Ishikawa (cell line): ENCODE data around the gene PHKG2.

Experiments
- CEBPB ChIP-seq: IDR thresholded peaks from 2 replicates; pipeline ENCODE4 v1.6.1; 2012
- CREB1 ChIP-seq: IDR thresholded peaks from 2 replicates; pipeline ENCODE4 v1.6.1; 2012; ENCODE audit warnings: low read depth
- EGR1 ChIP-seq: IDR thresholded peaks from 2 replicates; pipeline ENCODE4 v1.6.1; 2012
- EP300 ChIP-seq: IDR thresholded peaks from 2 replicates; pipeline ENCODE4 v1.6.1; 2012; ENCODE audit warnings: borderline replicate concordance
- FOXM1 ChIP-seq: IDR thresholded peaks from 2 replicates; pipeline ENCODE4 v1.6.1; 2012; ENCODE audit warnings: low read depth, borderline replicate concordance
- NFIC ChIP-seq: IDR thresholded peaks from 2 replicates; pipeline ENCODE4 v1.6.1; 2012
- RAD21 ChIP-seq: IDR thresholded peaks from 2 replicates; pipeline ENCODE4 v1.6.1; 2012; ENCODE audit warnings: low read depth
- TAF1 ChIP-seq: IDR thresholded peaks from 2 replicates; pipeline ENCODE4 v1.6.1; 2012; ENCODE audit warnings: low read depth, mild to moderate bottlenecking
- TCF12 ChIP-seq: IDR thresholded peaks from 2 replicates; pipeline ENCODE4 v1.6.1; 2012; ENCODE audit warnings: low read depth
- TEAD4 ChIP-seq: IDR thresholded peaks from 2 replicates; pipeline ENCODE4 v1.6.1; 2012
- YY1 ChIP-seq: IDR thresholded peaks from 2 replicates; pipeline ENCODE4 v1.6.1; 2012; ENCODE audit warnings: low read depth
- ZBTB7A ChIP-seq: IDR thresholded peaks from 2 replicates; pipeline ENCODE4 v1.6.1; 2012; ENCODE audit warnings: low read depth
- TF ChIP-seq, protein P1 (sequence below): IDR thresholded peaks from 2 replicates; pipeline ENCODE4 v1.6.1; 2012
- TF ChIP-seq, protein P2 (sequence below): IDR thresholded peaks from 2 replicates; pipeline ENCODE4 v1.6.1; 2012; ENCODE audit warnings: low read depth, mild to moderate bottlenecking
- TF ChIP-seq, protein P3 (sequence below): IDR thresholded peaks from 2 replicates; pipeline ENCODE4 v1.6.1; 2012

PHKG2 gene

DNA sequence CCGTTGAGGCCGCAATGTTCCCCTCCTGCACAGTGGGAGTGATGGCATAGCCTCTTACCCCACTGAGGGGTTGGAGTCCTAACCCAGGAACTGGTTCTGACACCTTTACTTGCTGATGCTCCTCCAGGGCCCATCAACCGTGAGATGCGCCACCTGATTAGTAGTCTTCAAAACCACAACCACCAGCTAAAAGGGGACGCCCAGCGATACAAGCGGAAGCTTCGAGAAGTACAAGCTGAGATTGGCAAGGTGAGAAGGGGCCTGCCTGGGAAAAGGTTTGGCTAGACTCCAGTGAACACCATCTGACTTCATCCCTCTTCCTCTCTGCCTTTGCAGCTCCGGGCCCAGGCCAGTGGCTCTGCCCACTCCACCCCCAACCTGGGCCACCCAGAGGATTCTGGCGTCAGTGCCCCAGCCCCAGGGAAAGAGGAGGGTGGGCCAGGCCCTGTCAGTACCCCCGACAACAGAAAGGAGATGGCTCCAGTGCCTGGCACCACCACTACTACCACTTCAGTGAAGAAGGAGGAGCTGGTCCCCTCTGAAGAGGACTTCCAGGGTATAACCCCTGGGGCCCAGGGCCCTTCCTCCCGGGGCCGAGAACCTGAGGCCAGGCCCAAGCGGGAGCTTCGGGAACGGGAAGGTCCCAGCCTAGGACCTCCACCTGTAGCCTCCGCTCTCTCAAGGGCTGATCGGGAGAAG lies 19.7 kb downstream of the PHKG2 start:
- TF ChIP-seq NFIC (no peak), EP300 (no peak), CEBPB (no peak), FOXM1 (no peak), CREB1 (no peak), TAF1 (no peak), ZBTB7A (no peak), RAD21 (no peak), TCF12 (no peak), EGR1 (no peak), YY1 (no peak), TEAD4 (no peak)
- TF ChIP-seq, protein P1, sequence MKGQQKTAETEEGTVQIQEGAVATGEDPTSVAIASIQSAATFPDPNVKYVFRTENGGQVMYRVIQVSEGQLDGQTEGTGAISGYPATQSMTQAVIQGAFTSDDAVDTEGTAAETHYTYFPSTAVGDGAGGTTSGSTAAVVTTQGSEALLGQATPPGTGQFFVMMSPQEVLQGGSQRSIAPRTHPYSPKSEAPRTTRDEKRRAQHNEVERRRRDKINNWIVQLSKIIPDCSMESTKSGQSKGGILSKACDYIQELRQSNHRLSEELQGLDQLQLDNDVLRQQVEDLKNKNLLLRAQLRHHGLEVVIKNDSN = no peak
- TF ChIP-seq, protein P2, sequence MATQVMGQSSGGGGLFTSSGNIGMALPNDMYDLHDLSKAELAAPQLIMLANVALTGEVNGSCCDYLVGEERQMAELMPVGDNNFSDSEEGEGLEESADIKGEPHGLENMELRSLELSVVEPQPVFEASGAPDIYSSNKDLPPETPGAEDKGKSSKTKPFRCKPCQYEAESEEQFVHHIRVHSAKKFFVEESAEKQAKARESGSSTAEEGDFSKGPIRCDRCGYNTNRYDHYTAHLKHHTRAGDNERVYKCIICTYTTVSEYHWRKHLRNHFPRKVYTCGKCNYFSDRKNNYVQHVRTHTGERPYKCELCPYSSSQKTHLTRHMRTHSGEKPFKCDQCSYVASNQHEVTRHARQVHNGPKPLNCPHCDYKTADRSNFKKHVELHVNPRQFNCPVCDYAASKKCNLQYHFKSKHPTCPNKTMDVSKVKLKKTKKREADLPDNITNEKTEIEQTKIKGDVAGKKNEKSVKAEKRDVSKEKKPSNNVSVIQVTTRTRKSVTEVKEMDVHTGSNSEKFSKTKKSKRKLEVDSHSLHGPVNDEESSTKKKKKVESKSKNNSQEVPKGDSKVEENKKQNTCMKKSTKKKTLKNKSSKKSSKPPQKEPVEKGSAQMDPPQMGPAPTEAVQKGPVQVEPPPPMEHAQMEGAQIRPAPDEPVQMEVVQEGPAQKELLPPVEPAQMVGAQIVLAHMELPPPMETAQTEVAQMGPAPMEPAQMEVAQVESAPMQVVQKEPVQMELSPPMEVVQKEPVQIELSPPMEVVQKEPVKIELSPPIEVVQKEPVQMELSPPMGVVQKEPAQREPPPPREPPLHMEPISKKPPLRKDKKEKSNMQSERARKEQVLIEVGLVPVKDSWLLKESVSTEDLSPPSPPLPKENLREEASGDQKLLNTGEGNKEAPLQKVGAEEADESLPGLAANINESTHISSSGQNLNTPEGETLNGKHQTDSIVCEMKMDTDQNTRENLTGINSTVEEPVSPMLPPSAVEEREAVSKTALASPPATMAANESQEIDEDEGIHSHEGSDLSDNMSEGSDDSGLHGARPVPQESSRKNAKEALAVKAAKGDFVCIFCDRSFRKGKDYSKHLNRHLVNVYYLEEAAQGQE = no peak
- TF ChIP-seq, protein P3, sequence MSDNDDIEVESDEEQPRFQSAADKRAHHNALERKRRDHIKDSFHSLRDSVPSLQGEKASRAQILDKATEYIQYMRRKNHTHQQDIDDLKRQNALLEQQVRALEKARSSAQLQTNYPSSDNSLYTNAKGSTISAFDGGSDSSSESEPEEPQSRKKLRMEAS = no peak

DNA sequence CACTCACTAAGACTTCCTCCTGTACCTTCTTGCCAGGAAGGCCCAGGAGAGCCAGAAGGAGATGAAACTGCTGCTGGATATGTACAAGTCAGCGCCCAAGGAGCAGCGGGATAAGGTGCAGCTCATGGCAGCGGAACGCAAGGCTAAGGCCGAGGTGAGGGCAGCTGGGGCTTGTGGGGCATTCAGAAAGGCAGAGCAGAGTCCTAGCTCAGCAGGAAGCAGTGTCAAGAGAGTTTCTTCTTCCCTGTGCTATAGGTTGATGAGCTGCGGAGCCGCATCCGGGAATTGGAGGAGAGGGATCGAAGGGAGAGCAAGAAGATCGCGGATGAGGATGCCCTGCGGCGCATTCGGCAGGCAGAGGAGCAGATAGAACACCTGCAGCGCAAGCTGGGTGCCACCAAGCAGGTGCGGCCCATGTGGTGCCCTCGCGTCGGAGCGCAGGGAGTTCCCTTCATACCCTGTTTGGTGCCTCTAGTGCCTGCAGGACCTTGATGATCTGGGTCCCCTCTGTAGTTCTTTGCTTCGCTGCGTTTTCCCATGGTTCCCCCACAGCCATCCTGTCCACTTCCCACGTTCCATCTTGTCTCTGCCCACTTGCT lies 20.5 kb downstream of the PHKG2 start:
- TF ChIP-seq NFIC (no peak), YY1 (no peak), CREB1 (no peak), FOXM1 (no peak), TEAD4 (no peak), EP300 (no peak), RAD21 (no peak), TCF12 (no peak), EGR1 (no peak), CEBPB (no peak), TAF1 (no peak), ZBTB7A (no peak)
- TF ChIP-seq, protein P3 = no peak
- TF ChIP-seq, protein P2 = no peak
- TF ChIP-seq, protein P1 = no peak

DNA sequence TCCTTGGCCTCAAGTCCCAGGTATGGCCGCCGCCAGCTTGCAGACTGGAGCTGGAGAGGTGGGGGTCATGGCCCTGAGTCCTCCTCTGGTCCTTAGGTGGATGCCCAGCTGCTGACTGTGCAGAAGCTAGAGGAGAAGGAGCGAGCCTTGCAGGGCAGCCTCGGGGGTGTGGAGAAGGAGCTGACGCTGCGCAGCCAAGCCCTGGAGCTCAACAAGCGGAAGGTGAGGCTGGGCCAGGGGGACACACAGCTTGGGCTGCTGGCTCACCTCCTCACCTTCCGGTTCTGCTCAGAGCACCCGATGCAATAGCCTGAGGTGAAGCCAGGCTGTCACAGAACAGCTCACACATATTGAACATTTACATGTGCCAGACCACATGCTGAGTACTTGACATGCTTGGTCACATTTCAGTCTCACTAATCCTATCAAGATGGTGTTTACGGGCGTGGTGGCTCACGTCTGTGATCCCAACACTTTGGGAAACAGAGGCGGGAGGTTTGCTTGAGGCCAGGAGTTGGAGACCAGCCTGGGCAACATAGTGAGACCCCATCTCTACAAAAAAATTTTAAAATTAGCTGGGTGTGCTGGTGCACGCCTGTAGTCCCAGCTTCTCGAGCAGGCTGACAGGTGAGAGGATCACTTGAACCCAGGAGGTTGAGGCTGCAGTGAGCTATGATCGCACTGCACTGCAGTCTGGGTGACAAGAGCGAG lies 21.3 kb downstream of the PHKG2 start:
- TF ChIP-seq NFIC = no peak
- TF ChIP-seq YY1 = no peak
- TF ChIP-seq, protein P1 = no peak
- TF ChIP-seq ZBTB7A = no peak
- TF ChIP-seq TEAD4 = no peak
- no peak for TF ChIP-seq TCF12
- no peak for TF ChIP-seq TAF1
- TF ChIP-seq, protein P3 = no peak

DNA sequence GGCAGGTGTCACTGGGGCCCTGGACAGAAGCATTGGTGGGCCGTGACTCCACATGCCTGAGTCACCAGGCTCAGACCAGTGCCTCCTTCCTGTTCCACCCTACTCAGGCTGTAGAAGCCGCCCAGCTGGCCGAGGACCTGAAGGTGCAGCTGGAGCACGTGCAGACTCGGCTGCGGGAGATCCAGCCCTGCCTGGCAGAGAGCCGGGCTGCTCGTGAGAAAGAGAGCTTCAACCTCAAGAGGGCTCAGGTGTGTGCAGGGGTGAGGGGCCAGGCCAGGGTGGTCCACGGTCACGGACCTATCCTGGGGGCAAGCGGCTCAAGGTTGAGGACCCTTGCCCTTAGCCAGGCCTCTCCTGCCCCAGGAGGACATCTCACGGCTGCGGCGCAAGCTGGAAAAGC lies 23.5 kb downstream of the PHKG2 start:
- TF ChIP-seq ZBTB7A = no peak
- TF ChIP-seq, protein P2 = no peak
- TF ChIP-seq NFIC = no peak
- no peak for TF ChIP-seq TCF12
- TF ChIP-seq, protein P1 = no peak
- TF ChIP-seq CEBPB = no peak
- no peak for TF ChIP-seq EP300
- TF ChIP-seq TAF1 = no peak
- TF ChIP-seq, protein P3 = no peak
- TF ChIP-seq YY1 = no peak
- no peak for TF ChIP-seq CREB1
- no peak for TF ChIP-seq RAD21
